GM10266 (cell line): ENCODE results near the gene CBX6.

Experiments
- DNase-seq: peaks from one replicate; pipeline ENCODE4 v3.0.0; 2012; ENCODE audit errors: extremely low spot score
- TF ChIP-seq, protein P1 (sequence below): IDR thresholded peaks from 2 replicates; pipeline ENCODE4 v1.5.1; 2012; ENCODE audit warnings: mild to moderate bottlenecking, low read depth; ENCODE audit not compliant: control insufficient read depth, insufficient read depth; ENCODE audit errors: missing control alignments

CBX6 gene

DNA sequence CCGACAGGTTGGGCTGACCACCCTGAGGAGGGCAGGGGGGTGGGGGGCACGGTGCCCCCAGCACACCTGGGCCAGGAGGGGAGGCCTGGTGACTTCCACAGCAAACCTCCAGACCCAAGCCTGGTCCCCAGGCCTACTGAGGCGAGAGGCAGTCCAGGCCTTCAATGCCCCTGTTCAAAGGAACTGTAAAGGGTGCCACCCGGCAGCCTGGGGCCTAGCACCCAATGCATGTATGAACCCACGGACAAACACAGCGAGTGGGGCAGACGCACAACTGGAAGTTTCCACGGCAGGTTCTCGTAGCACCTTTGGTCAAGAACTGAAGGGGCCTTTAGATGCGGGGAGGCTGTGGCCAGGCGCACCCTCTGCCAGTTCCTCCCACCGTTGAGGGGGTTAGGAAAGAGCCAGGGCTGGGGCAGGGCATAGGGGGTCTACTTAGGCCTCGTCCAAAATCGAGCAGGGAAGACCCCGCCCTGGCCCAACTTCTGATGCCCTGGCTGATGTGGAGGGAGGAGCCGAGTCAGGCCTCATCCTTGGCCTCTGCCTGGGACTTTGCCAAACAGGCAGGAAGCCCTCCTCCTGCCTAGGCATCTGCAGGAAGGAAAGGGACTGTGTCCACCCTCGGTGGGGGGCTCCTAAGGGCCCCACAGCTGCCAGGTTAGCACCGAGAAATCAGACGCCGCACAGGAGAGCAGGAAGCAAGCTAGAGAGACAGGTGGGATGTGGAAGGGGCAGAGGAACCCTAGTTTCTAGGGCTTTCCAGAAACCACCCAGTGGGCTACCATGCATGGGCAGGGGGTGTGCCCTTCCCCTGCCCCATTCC is 6.6 kb downstream of the CBX6 start:
- TF ChIP-seq, protein P1, sequence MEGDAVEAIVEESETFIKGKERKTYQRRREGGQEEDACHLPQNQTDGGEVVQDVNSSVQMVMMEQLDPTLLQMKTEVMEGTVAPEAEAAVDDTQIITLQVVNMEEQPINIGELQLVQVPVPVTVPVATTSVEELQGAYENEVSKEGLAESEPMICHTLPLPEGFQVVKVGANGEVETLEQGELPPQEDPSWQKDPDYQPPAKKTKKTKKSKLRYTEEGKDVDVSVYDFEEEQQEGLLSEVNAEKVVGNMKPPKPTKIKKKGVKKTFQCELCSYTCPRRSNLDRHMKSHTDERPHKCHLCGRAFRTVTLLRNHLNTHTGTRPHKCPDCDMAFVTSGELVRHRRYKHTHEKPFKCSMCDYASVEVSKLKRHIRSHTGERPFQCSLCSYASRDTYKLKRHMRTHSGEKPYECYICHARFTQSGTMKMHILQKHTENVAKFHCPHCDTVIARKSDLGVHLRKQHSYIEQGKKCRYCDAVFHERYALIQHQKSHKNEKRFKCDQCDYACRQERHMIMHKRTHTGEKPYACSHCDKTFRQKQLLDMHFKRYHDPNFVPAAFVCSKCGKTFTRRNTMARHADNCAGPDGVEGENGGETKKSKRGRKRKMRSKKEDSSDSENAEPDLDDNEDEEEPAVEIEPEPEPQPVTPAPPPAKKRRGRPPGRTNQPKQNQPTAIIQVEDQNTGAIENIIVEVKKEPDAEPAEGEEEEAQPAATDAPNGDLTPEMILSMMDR: no peak
- DNase-seq: no peak

DNA sequence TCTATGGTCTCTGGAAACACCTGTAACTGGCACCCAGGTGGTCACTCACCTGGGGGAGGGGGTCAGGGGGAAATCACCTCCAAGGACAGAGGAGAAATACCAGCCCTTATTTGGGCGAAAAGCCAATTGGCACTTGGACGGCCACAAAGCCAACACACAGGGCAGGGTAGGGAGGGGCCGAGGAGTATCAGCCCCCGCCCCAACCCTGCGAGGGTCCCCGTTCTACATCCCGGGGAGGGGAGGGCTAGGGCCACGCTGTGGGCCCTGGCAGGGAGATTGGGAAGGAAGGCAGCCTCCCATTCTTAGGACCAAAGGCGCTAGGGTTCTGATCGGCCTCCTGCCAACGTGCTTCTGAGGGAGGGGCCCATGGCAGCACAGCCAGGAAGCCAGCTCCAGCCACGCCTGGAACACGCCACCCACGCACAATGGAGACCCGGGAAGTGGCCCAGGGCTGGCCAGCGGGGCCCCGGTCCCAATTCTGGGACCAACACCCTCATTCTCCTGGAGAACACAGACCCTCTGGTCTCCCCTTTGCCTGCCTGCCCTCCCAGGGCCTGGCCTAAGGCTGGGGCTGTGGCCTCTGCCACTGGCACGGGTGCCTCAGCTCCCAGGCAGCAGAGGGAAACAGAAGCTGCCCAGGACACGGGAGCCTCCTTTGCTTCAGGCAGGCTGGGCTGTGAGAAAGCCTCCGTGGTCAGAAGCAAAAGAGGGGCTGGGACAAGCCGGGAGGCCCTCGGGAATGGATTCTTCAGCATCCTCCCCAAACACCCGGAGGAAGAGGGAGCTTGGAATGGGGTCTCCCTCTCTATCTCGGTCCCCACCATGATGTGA is 7.4 kb downstream of the CBX6 start:
- TF ChIP-seq, protein P1: no peak
- no peak for DNase-seq

DNA sequence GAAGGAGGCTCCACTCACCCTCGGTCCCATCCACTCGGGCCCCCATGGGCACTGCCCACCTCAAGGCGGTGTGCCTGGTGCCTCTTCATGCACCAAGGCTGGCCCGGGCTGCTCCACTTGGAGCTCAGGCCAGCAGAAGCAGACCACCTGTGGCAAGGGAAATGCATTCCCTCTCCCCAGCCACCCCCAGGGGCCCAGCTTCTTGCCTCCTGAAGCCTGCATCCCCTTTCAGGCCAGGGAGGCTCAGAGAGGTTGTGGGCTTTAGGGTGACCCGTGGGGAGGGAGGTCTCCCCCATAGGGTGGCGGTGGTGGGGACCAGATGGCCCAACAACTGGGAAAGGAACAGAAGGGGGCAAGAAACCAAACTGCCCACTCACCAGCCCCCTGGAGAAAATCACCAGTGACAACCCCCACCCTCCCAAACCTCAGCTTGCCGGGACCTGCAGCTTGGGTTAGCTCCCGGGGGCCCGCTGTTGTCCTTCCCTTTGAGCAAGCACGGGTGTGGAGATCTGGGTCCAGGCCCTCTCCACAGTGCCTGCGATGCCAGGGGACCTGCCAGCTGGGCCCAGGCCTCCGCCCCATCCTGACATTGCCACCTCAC is 8.4 kb downstream of the CBX6 start:
- DNase-seq: no peak
- TF ChIP-seq, protein P1: no peak

DNA sequence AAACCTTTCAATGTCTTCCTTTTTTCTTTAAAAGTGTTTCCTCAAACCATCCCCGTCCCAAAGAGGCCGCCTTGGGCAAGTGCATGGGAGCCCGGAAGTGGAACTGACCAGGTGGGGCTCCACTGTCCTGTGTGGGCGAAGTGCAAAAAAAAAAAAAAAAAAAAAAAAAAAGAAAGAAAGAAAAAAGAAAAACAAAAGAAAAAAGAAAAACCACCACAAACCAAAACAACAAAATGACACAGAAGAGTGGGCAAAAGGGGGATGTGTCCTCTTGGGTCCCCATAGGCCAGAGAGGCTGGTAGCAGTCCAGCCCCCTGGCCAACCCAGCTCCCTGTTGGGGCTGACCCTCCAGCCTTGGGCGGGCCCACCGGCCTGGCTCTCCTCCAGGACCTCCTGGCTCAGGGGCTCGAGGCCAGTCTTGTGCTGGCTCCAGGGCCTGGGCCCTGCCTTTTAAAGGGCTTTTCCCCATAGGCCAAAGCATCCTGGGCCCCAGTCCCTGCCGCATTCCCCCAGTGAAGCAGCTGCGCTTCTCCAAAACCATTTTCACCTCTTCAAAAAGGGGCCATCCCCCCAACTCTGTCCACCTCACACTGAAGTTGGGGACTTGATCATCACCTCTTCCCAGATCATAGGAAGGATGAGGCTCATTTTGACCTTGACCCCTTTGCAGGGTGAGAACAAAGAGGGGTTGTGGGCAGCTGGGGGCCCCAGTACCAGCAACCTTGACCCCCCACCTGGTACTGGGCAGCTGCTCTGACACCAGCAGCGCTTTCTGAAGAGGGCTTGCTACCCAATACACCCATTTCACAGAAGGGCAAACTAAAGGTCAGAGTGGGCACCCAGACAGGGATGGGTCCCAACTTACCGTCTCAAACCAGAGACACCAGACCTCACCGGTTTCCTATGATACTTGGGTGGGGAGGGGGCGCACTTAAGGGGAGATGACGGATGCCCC is 9.4 kb downstream of the CBX6 start:
- DNase-seq: no peak
- TF ChIP-seq, protein P1: no peak

DNA sequence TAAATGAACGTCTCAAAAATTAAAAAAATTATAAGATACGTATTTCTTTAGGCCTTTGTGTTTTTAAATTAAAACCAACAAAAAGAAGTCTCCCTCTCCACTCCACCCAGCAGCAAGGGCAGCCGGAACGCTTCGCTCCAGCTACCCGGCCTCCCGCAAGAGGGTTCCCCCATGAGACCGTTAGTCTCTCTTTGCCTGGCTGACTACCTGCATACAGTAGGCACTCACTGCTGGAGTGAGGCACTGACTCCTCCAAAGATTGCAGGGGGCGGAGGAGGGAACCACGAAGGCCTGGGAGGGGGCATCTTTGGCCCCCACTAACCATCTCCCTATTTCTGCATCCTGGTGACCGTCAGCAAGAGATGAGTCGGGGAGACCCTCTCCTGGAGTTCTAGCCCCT is 10.1 kb downstream of the CBX6 start:
- no peak for DNase-seq
- TF ChIP-seq, protein P1: no peak

DNA sequence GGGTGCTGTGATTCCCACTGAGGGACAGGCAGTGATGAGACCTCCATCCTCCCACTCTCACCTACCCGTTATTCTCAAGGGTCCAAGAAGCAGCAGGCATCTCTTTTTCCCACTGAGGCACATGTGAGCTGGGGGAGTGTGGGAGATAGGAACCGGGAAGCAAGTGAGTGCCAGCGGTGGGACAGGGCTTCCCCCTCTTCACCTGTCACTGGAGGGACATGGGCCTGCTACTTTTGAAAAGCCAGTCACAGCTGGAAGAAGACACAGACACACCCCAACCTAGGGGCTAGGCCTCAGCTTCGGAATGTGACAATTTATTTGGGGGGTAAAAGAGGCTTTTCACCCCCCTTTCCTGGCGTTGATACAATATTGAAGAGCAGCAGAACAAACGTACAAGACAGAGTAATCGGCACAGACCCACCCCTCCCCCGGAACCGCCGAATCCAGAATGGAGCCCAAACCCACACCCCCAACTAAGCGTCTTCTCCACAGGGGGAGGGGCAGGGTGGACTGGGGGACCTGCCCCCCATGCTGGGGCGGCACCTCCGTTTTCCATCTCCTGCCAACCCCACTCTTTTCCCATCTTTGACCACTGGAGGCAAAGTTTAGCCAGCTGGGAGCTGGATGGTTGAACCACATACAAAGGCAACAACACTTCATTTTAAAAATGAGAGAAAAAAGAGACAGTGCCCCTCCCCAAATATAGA is 10.7 kb downstream of the CBX6 start:
- no peak for DNase-seq
- TF ChIP-seq, protein P1: no peak
